GM19438 (cell line): Measurements from ENCODE around the gene MIPOL1.
"Not testable (repeated sequence)": the region's sequence is repeated elsewhere in the genome, so short reads cannot be mapped to it uniquely, and the experiment has no call there.

ENCODE experiments used
- ATAC-seq: cut with Tn5 transposase; IDR thresholded peaks from one replicate; pipeline ENCODE4 v1.9.1; 2021; ENCODE audit warnings: low read depth; ENCODE audit not compliant: unreplicated experiment

Gene MIPOL1

GRCh38 chr14:37230551-37231194, 32.9 kb downstream of the MIPOL1 start:
- ATAC-seq = no peak

- no peak for ATAC-seq
Measured at GRCh38 chr14:37232907-37233481, 35.3 kb downstream of the MIPOL1 start.

- ATAC-seq = no peak
Measured at GRCh38 chr14:37234222-37234621, 36.5 kb downstream of the MIPOL1 start.

- ATAC-seq = not testable (repeated sequence)
Measured at GRCh38 chr14:37236044-37236443, 38.3 kb downstream of the MIPOL1 start.

- ATAC-seq = no peak
Measured at GRCh38 chr14:37237094-37237493, 39.4 kb downstream of the MIPOL1 start.

GRCh38 chr14:37237735-37238200, 40.0 kb downstream of the MIPOL1 start:
- no peak for ATAC-seq

- ATAC-seq = no peak
Measured at GRCh38 chr14:37241198-37241597, 43.5 kb downstream of the MIPOL1 start.

- no peak for ATAC-seq
Measured at GRCh38 chr14:37246427-37246829, 48.7 kb downstream of the MIPOL1 start.

GRCh38 chr14:37247791-37248461, 50.2 kb downstream of the MIPOL1 start:
- ATAC-seq = no peak

- ATAC-seq = no peak
Measured at GRCh38 chr14:37251775-37252174, 54.0 kb downstream of the MIPOL1 start.

- ATAC-seq = no peak
Measured at GRCh38 chr14:37252434-37252833, 54.7 kb downstream of the MIPOL1 start.

GRCh38 chr14:37253905-37254304, 56.2 kb downstream of the MIPOL1 start:
- ATAC-seq = no peak

GRCh38 chr14:37254411-37254947, 56.7 kb downstream of the MIPOL1 start:
- ATAC-seq = no peak

- ATAC-seq = no peak
Measured at GRCh38 chr14:37257501-37258070, 59.8 kb downstream of the MIPOL1 start.

GRCh38 chr14:37262649-37263048, 64.9 kb downstream of the MIPOL1 start:
- ATAC-seq = no peak

- no peak for ATAC-seq
Measured at GRCh38 chr14:37263656-37264236, 66.0 kb downstream of the MIPOL1 start.

GRCh38 chr14:37268788-37269187, 71.1 kb downstream of the MIPOL1 start:
- ATAC-seq = no peak

GRCh38 chr14:37270629-37271028, 72.9 kb downstream of the MIPOL1 start:
- no peak for ATAC-seq

GRCh38 chr14:37272569-37272968, 74.8 kb downstream of the MIPOL1 start:
- ATAC-seq = no peak

GRCh38 chr14:37274652-37275051, 76.9 kb downstream of the MIPOL1 start:
- ATAC-seq = no peak

GRCh38 chr14:37275963-37276362, 78.2 kb downstream of the MIPOL1 start:
- ATAC-seq = no peak
